Immature natural killer cell (primary cell): ENCODE results near the gene PIAS1. TPM values are rescaled to one million over a fixed set of nuclear protein-coding genes. Genes with fewer than 3 reads are reported as not detected.
"Not testable (repeated sequence)": the region's sequence is repeated elsewhere in the genome, so short reads cannot be mapped to it uniquely, and the experiment has no call there.

Experiments used
- DNase-seq, 3 donors: peaks; one replicate each; pipeline ENCODE4 v3.0.0; 2022; ENCODE audit warnings: mixed read lengths in 1 of 3
- H3K27ac Mint-ChIP-seq, 6 donors: one replicate each; pipeline ENCODE4 v1.8.0; 2020; ENCODE audit warnings: mixed read lengths in 6 of 6, mild to moderate bottlenecking in 5 of 6, inconsistent platforms in 4 of 6, moderate library complexity in 3 of 6
- H3K27me3 Mint-ChIP-seq, 3 donors: one replicate each; pipeline ENCODE4 v1.8.0; 2020 to 2021; ENCODE audit warnings: low read depth in 3 of 3, mild to moderate bottlenecking in 3 of 3, mixed read lengths in 3 of 3, moderate library complexity in 3 of 3, inconsistent platforms in 1 of 3
- H3K36me3 Mint-ChIP-seq, 3 donors: one replicate each; pipeline ENCODE4 v1.8.0; 2020; ENCODE audit warnings: mixed read lengths in 3 of 3, inconsistent platforms in 2 of 3, mild to moderate bottlenecking in 2 of 3
- H3K4me1 Mint-ChIP-seq, 2 donors: one replicate each; pipeline ENCODE4 v1.8.0; 2020; ENCODE audit warnings: inconsistent platforms in 2 of 2, mild to moderate bottlenecking in 2 of 2, mixed read lengths in 2 of 2, moderate library complexity in 1 of 2
- H3K4me3 Mint-ChIP-seq, 5 donors: one replicate each; pipeline ENCODE4 v1.8.0; 2020; ENCODE audit warnings: mild to moderate bottlenecking in 5 of 5, mixed read lengths in 5 of 5, inconsistent platforms in 3 of 5, moderate library complexity in 3 of 5
- H3K9me3 Mint-ChIP-seq, 6 donors: one replicate each; pipeline ENCODE4 v1.8.0; 2020; ENCODE audit warnings: mild to moderate bottlenecking in 6 of 6, mixed read lengths in 6 of 6, inconsistent platforms in 4 of 6, moderate library complexity in 3 of 6
- polyA plus RNA-seq, 3 donors: library from polyadenylated mRNA; unstranded; fragments of 300-500 nt; fragmentation: Illumina TruSeq; gene quantifications; one replicate each; pipeline ENCODE4 v1.2.3, GENCODE V29; 2021

The PIAS1 gene
- polyA plus RNA-seq, 3 donors from 2014 or later, result 84.1 to 138 (median 112) TPM

DNA sequence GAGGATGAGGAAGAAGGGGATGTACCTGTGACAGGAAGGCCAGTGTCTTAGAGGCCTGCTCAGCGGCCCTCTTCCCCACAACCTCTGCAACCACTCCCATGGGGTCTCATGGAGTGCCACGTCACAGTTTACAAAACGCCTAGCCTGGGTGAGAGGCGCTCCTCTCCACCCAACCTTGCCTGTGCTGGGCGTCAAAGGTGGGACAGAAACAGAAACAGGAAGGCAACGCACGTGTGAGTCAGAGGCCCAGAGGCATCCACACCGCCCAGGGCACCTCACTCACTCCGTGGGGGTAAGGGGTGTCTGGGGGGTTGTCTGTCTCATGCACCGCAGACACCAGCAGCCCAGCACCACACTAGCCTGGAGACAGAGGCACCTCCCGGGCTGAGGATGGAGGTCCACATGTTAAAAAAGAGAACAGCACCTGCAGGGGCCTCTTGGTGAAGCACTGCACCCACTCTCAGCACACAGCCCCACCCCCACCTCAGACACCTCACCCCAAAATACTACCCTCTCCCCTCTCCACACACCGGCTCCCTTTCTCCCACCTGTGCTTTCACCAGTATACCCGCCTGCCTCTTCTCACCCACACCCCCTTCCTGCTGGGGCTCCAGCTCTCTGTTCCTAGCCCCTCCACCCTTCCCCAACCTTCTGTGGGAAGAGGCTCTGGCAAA is 155.8 kb downstream of the PIAS1 start:
- H3K27ac Mint-ChIP-seq, result peak overlapping the region in 3 of 6 donors; percentile 40 to 64 (median 61)
- DNase-seq, result no peak
- H3K27me3 Mint-ChIP-seq, result peaks cover 0 to 2% (median 2%) of the 10 kb centered on the region in 3 donors
- H3K4me1 Mint-ChIP-seq, result peaks cover 3 to 5% of the 10 kb centered on the region in 2 donors
- H3K4me3 Mint-ChIP-seq, result no peak overlapping the region
- H3K36me3 Mint-ChIP-seq, result no peaks in the 10 kb centered on the region
- H3K9me3 Mint-ChIP-seq, result no peaks in the 10 kb centered on the region

GRCh38 chr15:68210409-68210756 is 156.3 kb downstream of the PIAS1 start:
- H3K27ac Mint-ChIP-seq, result no peak overlapping the region
- peaks cover 0 to 2% (median 2%) of the 10 kb centered on the region in 3 donors for H3K27me3 Mint-ChIP-seq
- DNase-seq, result no peak
- peaks cover 3 to 5% of the 10 kb centered on the region in 2 donors for H3K4me1 Mint-ChIP-seq
- no peaks in the 10 kb centered on the region for H3K36me3 Mint-ChIP-seq
- H3K9me3 Mint-ChIP-seq, result no peaks in the 10 kb centered on the region
- H3K4me3 Mint-ChIP-seq, result no peak overlapping the region

DNA sequence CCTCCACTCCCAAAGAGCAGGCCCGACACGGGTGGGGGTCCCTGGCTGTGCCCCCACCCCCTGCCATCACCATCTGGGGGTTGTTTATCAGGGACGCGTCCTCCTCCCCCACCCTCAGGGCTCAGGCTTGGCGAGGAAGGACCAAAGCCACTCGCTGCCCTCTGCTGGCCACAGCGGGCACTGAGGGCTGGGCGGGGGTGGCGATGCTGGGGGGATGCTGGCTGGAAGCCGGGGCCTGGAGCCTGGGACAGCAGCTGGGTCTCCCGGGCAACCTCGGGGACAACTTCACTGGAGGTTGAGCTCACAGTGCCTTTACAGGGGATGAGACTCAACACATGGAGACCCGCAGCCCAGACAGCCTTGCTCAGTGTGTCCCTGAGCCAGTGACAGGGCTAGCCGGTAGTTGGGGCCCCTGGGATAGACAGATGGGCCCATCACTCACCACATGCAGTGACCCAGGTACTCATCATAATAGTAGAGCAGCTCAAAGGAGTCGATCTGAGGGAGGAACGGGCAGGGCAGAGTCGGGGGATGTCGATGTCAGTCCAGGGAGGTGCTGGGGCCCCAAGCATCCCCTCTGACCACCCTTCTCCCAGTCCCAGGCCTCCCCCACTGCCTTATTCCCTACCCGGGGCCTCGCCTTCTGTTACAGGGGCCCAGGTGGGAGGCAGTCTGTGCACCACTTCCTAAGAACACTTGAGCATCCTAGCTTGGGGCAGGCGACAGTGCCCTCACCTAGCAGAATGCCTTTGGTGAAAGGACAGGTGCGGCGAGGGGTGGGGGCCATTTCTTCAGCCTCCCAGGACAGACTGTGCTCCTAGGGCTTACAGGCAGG is 156.9 kb downstream of the PIAS1 start:
- peaks cover 0 to under 1% (median 0%) of the 10 kb centered on the region in 3 donors for H3K36me3 Mint-ChIP-seq
- peaks cover 0 to 2% (median 2%) of the 10 kb centered on the region in 3 donors for H3K27me3 Mint-ChIP-seq
- H3K27ac Mint-ChIP-seq, result no peak overlapping the region
- peak; percentile 15 to 28 (median 24) for DNase-seq
- peaks cover 2 to 5% of the 10 kb centered on the region in 2 donors for H3K4me1 Mint-ChIP-seq
- no peak overlapping the region for H3K4me3 Mint-ChIP-seq
- no peaks in the 10 kb centered on the region for H3K9me3 Mint-ChIP-seq

- DNase-seq, result no peak
- no peak overlapping the region for H3K27ac Mint-ChIP-seq
- peaks cover 0 to 4% (median 0%) of the 10 kb centered on the region in 3 donors for H3K36me3 Mint-ChIP-seq
- H3K4me3 Mint-ChIP-seq, result no peak overlapping the region
- H3K4me1 Mint-ChIP-seq, result peaks cover 2 to 5% of the 10 kb centered on the region in 2 donors
- peaks cover 0 to 2% (median 2%) of the 10 kb centered on the region in 3 donors for H3K27me3 Mint-ChIP-seq
- H3K9me3 Mint-ChIP-seq, result no peaks in the 10 kb centered on the region
Observed at GRCh38 chr15:68211656-68212320, 157.7 kb downstream of the PIAS1 start.

- not testable (repeated sequence) for H3K4me3 Mint-ChIP-seq, DNase-seq, H3K9me3 Mint-ChIP-seq, H3K36me3 Mint-ChIP-seq, H3K27ac Mint-ChIP-seq, H3K27me3 Mint-ChIP-seq, H3K4me1 Mint-ChIP-seq
Observed at GRCh38 chr15:68213491-68213845, 159.4 kb downstream of the PIAS1 start.

GRCh38 chr15:68213991-68214837 is 160.1 kb downstream of the PIAS1 start:
- Mint-ChIP-seq H3K36me3 (peaks cover 0 to 11% (median 4%) of the 10 kb centered on the region in 3 donors), H3K27ac (no peak overlapping the region), H3K4me1 (peaks cover 2 to 5% of the 10 kb centered on the region in 2 donors), H3K27me3 (peaks cover 0 to 2% (median 2%) of the 10 kb centered on the region in 3 donors), H3K4me3 (no peak overlapping the region), H3K9me3 (no peaks in the 10 kb centered on the region)
- no peak for DNase-seq

DNA sequence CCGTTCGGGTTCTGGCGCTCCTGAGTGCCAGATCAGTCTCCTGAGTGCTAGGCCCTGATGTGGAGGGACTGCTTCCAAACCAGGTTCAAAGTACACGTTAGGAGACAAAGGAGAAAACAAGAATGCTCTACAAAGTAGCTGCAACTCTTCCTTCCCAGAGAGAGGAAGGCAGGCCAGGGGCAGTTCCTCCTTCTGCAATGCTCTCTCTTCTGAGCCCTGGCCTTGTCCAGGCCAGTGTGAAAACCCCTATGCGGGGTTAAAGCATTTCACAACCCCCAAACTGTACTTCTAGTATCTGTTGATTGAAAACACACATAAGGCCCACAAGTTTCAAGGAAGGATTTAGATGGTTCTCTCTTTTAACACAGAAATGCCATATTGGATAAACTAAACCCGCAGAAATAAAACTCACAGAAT is 160.7 kb downstream of the PIAS1 start:
- Mint-ChIP-seq H3K27ac (no peak overlapping the region), H3K36me3 (peaks cover 0 to 11% (median 4%) of the 10 kb centered on the region in 3 donors), H3K4me3 (no peak overlapping the region), H3K4me1 (peaks cover under 1% of the 10 kb centered on the region in 2 donors), H3K9me3 (no peaks in the 10 kb centered on the region), H3K27me3 (peaks cover 0 to 2% (median 2%) of the 10 kb centered on the region in 3 donors)
- DNase-seq, result no peak

DNA sequence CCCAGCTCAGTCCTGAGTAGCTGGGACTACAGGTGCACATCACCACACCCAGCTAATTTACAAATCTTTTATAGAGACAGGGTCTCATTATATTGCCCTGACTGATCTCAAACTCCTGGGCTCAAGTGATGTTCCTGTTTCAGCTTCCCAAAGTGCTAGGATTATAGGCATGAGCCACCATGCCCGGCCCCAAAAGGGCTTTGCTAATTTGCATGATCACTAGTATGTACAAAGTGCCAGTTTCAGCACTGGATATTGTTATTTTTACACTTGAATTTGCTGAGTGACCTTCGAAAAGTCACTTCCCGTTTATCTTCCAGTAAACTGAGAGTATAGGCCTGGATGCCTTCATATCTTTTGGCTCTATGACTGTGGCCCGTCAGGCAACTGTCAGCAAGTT is 163.2 kb downstream of the PIAS1 start:
- no peak overlapping the region for H3K27ac Mint-ChIP-seq
- H3K4me1 Mint-ChIP-seq, result no peaks in the 10 kb centered on the region
- H3K36me3 Mint-ChIP-seq, result peaks cover 0 to 11% (median 4%) of the 10 kb centered on the region in 3 donors
- H3K9me3 Mint-ChIP-seq, result no peaks in the 10 kb centered on the region
- peaks cover 0 to 2% (median 0%) of the 10 kb centered on the region in 3 donors for H3K27me3 Mint-ChIP-seq
- no peak for DNase-seq
- no peak overlapping the region for H3K4me3 Mint-ChIP-seq

GRCh38 chr15:68218331-68218730 is 164.2 kb downstream of the PIAS1 start:
- Mint-ChIP-seq H3K36me3 (peaks cover 0 to 11% (median 4%) of the 10 kb centered on the region in 3 donors), H3K4me1 (no peaks in the 10 kb centered on the region), H3K27ac (no peak overlapping the region), H3K9me3 (no peaks in the 10 kb centered on the region), H3K4me3 (no peak overlapping the region), H3K27me3 (peaks cover 0 to 2% (median 0%) of the 10 kb centered on the region in 3 donors)
- DNase-seq, result no peak

GRCh38 chr15:68218847-68219798 is 165.0 kb downstream of the PIAS1 start:
- Mint-ChIP-seq H3K9me3 (no peaks in the 10 kb centered on the region), H3K4me1 (no peaks in the 10 kb centered on the region), H3K36me3 (peaks cover 0 to 11% (median 4%) of the 10 kb centered on the region in 3 donors), H3K4me3 (no peak overlapping the region), H3K27ac (peak overlapping the region in 1 of 6 donors; percentile 40), H3K27me3 (peaks cover 0 to under 1% (median 0%) of the 10 kb centered on the region in 3 donors)
- DNase-seq, result no peak

- Mint-ChIP-seq H3K4me1 (peaks cover 8 to 9% of the 10 kb centered on the region in 2 donors), H3K27ac (no peak overlapping the region), H3K27me3 (no peaks in the 10 kb centered on the region), H3K36me3 (peaks cover 0 to 11% (median 4%) of the 10 kb centered on the region in 3 donors), H3K9me3 (no peaks in the 10 kb centered on the region), H3K4me3 (no peak overlapping the region)
- DNase-seq, result no peak
Observed at GRCh38 chr15:68220489-68220888, 166.4 kb downstream of the PIAS1 start.

DNA sequence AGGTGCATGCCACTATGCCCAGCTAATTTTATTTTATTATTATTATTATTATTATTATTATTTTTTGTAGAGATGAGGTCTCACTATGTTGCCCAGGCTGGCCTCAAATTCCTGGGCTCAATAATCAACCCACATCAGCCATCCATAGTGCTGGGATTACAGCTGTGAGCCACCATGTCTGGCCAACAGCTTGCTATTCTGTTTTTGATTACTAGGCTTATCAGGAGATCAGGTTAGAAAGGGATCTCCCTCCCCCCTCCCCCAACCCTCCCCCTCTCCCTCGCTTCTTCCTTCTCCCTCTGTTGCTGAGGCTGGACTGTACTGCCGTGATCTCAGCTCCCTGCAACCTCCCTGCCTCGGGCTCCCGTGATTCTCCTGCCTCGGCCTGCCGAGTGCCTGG is 166.9 kb downstream of the PIAS1 start:
- H3K4me3 Mint-ChIP-seq, result no peak overlapping the region
- peaks cover 0 to 11% (median 4%) of the 10 kb centered on the region in 3 donors for H3K36me3 Mint-ChIP-seq
- H3K9me3 Mint-ChIP-seq, result no peaks in the 10 kb centered on the region

More for the DNA sequence above, 166.9 kb downstream of the PIAS1 start:
- peaks cover 8 to 9% of the 10 kb centered on the region in 2 donors for H3K4me1 Mint-ChIP-seq
- DNase-seq, result no peak
- no peaks in the 10 kb centered on the region for H3K27me3 Mint-ChIP-seq
- no peak overlapping the region for H3K27ac Mint-ChIP-seq
